SK-N-SH (cell line): ENCODE measurements around the gene SLC7A1. TPM values are rescaled to one million over a fixed set of nuclear protein-coding genes. Genes with fewer than 3 reads are reported as not detected.
A peak's percentile ranks its signal among the peaks of the same experiment; 100 is the strongest.

Source experiments
- CTCF ChIA-PET: fragments of 300-600, 350-600 bp; formaldehyde crosslinking; extraction: SDS; loops from one replicate; lab custom pipeline; 2021; lab: Yijun Ruan, JAX
- POLR2A ChIA-PET: fragments of 350-600 bp; sonication (Branson Sonifier 250); formaldehyde crosslinking; extraction: SDS; loops from one replicate; lab custom pipeline; 2020; ENCODE audit warnings: antibody characterized with exemption, inconsistent platforms; lab: Yijun Ruan, JAX
- DNase-seq: peaks from one replicate; pipeline ENCODE4 v3.0.0; 2012
- H2AFZ ChIP-seq: fragments of 200-600 bp; sonication (generic); 2 replicates; pipeline ENCODE4 v1.8.1; 2016; ENCODE audit warnings: antibody characterized with exemption, mild to moderate bottlenecking, low read depth
- H3F3A ChIP-seq: fragments of 200-600 bp; sonication (generic); replicated peaks from 2 replicates; pipeline ENCODE3; 2016; ENCODE audit warnings: antibody characterized with exemption, mild to moderate bottlenecking; ENCODE audit not compliant: insufficient read depth
- H3K27ac ChIP-seq, 2 experiments: fragments of 200-500 bp in 1 of 2; fragments of 200-600 bp in 1 of 2; sonication (Bioruptor generic) in 1 of 2; sonication (generic), shearing (Covaris generic) in 1 of 2; 2 replicates each; pipeline versions ENCODE4 v1.5.1 to v1.6.1; 2014 to 2016; ENCODE audit warnings: low read depth in 2 of 2, inconsistent platforms in 1 of 2, low read length in 1 of 2, mild to moderate bottlenecking in 1 of 2, mixed read lengths in 1 of 2
- H3K27me3 ChIP-seq: fragments of 200-600 bp; sonication (generic), shearing (Covaris generic); 2 replicates; pipeline ENCODE4 v1.6.1; 2016; ENCODE audit warnings: mixed run types; ENCODE audit not compliant: insufficient read depth
- H3K36me3 ChIP-seq, 2 experiments: fragments of 200-500 bp in 1 of 2; fragments of 200-600 bp in 1 of 2; sonication (Bioruptor generic) in 1 of 2; sonication (generic) in 1 of 2; replicated peaks in 1 of 2; 2 replicates each; pipeline versions ENCODE3 to v1.5.1; 2014 to 2016; ENCODE audit warnings: low read length in 1 of 2, mild to moderate bottlenecking in 1 of 2; ENCODE audit not compliant: insufficient read depth in 2 of 2, control insufficient read depth in 1 of 2
- H3K4me1 ChIP-seq, 2 experiments: fragments of 200-500 bp in 1 of 2; fragments of 200-600 bp in 1 of 2; sonication (Bioruptor generic) in 1 of 2; sonication (generic), shearing (Covaris generic) in 1 of 2; 2 replicates each; pipeline versions ENCODE4 v1.5.1 to v1.6.1; 2014 to 2016; ENCODE audit warnings: low read depth in 1 of 2, low read length in 1 of 2, mixed run types in 1 of 2; ENCODE audit not compliant: insufficient read depth in 2 of 2, control insufficient read depth in 1 of 2
- H3K4me2 ChIP-seq: fragments of 200-600 bp; sonication (generic), shearing (Covaris generic); 2 replicates; pipeline ENCODE4 v1.6.1; 2017; ENCODE audit warnings: mixed run types
- H3K4me3 ChIP-seq, 2 experiments: fragments of 200-500 bp in 1 of 2; fragments of 200-600 bp in 1 of 2; sonication (Bioruptor generic) in 1 of 2; sonication (generic), shearing (Covaris generic) in 1 of 2; 2 replicates each; pipeline versions ENCODE4 v1.5.1 to v1.8.1; 2014 to 2016; ENCODE audit warnings: low read depth in 2 of 2, inconsistent platforms in 1 of 2, low read length in 1 of 2, mild to moderate bottlenecking in 1 of 2, mixed read lengths in 1 of 2, moderate library complexity in 1 of 2
- H3K79me2 ChIP-seq: fragments of 200-600 bp; sonication (generic); 2 replicates; pipeline ENCODE4 v1.8.1; 2017; ENCODE audit warnings: mild to moderate bottlenecking; ENCODE audit not compliant: insufficient read depth
- H3K9ac ChIP-seq: fragments of 200-600 bp; sonication (generic); 2 replicates; pipeline ENCODE4 v1.6.1; 2017; ENCODE audit warnings: mixed run types
- H3K9me2 ChIP-seq: fragments of 200-600 bp; sonication (generic); 2 replicates; pipeline ENCODE4 v1.6.1; 2017; ENCODE audit warnings: mixed run types
- H3K9me3 ChIP-seq: fragments of 200-600 bp; sonication (generic); 2 replicates; pipeline ENCODE4 v1.6.1; 2017; ENCODE audit warnings: mixed run types, mild to moderate bottlenecking, moderate library complexity
- H4K20me1 ChIP-seq: fragments of 200-600 bp; sonication (generic); 2 replicates; pipeline ENCODE4 v1.6.1; 2017; ENCODE audit warnings: mild to moderate bottlenecking, mixed run types; ENCODE audit not compliant: insufficient read depth
- CHD2 ChIP-seq: fragments of 150-350 bp; IDR thresholded peaks from 2 replicates; pipeline ENCODE4 v1.6.1; 2018; ENCODE audit warnings: low read length; ENCODE audit not compliant: partially characterized antibody
- FOSL2 ChIP-seq: IDR thresholded peaks from 2 replicates; pipeline ENCODE4 v1.4.0; 2012; ENCODE audit warnings: low read depth, mild to moderate bottlenecking, moderate library complexity, borderline replicate concordance
- FOXJ3 ChIP-seq: sonication (generic); formaldehyde crosslinking; IDR thresholded peaks from 2 replicates; pipeline ENCODE4 v1.5.1; 2020; ENCODE audit warnings: mild to moderate bottlenecking, missing genetic modification reagents
- GABPA ChIP-seq: IDR thresholded peaks from 2 replicates; pipeline ENCODE4 v1.4.0; 2012; ENCODE audit warnings: low read depth, mild to moderate bottlenecking
- JUND ChIP-seq: IDR thresholded peaks from 2 replicates; pipeline ENCODE4 v1.4.0; 2012
- NRF1 ChIP-seq: IDR thresholded peaks from 2 replicates; pipeline ENCODE4 v1.6.1; 2012; ENCODE audit warnings: low read depth, mild to moderate bottlenecking, low read length
- RAD21 ChIP-seq: IDR thresholded peaks from 2 replicates; pipeline ENCODE4 v1.6.1; 2012; ENCODE audit warnings: mild to moderate bottlenecking, low read length
- RXRA ChIP-seq: IDR thresholded peaks from 2 replicates; pipeline ENCODE4 v1.4.0; 2012; ENCODE audit warnings: low read depth, mild to moderate bottlenecking, borderline replicate concordance
- SIN3A ChIP-seq: IDR thresholded peaks from 2 replicates; pipeline ENCODE4 v1.6.1; 2012; ENCODE audit warnings: low read depth, mild to moderate bottlenecking, low read length, moderate library complexity, borderline replicate concordance
- TAF1 ChIP-seq: IDR thresholded peaks from 2 replicates; pipeline ENCODE4 v1.6.1; 2012; ENCODE audit warnings: low read depth, mild to moderate bottlenecking, low read length, moderate library complexity, borderline replicate concordance
- TCF12 ChIP-seq: IDR thresholded peaks from 2 replicates; pipeline ENCODE4 v1.4.0; 2012
- ZBTB33 ChIP-seq: IDR thresholded peaks from 2 replicates; pipeline ENCODE4 v1.4.0; 2012; ENCODE audit warnings: low read depth, borderline replicate concordance
- WGBS: methylation state at CpG from one replicate; pipeline ENCODE4 v1.1.6; 2017; ENCODE audit warnings: low lambda C conversion rate; 5-methylcytosine and 5-hydroxymethylcytosine counted together
- polyA plus RNA-seq, 3 experiments: library from polyadenylated mRNA; depleted of rRNA; stranded (reverse); fragments of >200 nt; gene quantifications; 2 replicates each; pipeline ENCODE4 v1.2.3, GENCODE V29; 2012
- TF ChIP-seq, protein P1 (sequence below): IDR thresholded peaks from 2 replicates; pipeline ENCODE4 v1.4.0; 2012; ENCODE audit warnings: low read depth, borderline replicate concordance

SLC7A1 gene
- polyA plus RNA-seq, 1 of the 3 experiments (the other 2 are of a cell fraction): 14.0 TPM

- Histone ChIP-seq H4K20me1 (no peaks in the 10 kb centered on the region), H3K4me2 (no peak overlapping the region), H3K9me2 (no peaks in the 10 kb centered on the region), H3K9ac (peak overlapping the region; percentile 17; the same call in 1 of the 2 replicates)
- CTCF ChIA-PET: no interaction called here
- DNase-seq: no peak
- TF ChIP-seq NRF1 (no peak), RAD21 (no peak), TCF12 (no peak)
- TF ChIP-seq, all 33 proteins: peak for 0
- no peaks in the 10 kb centered on the region for H3K36me3 ChIP-seq
- H3K4me1 ChIP-seq: peaks cover 0 to 11% of the 10 kb centered on the region in 2 experiments; a peak in 1 of 4 replicates
- H3F3A ChIP-seq: peaks cover 33% of the 10 kb centered on the region
- no peaks in the 10 kb centered on the region for H3K9me3 ChIP-seq
- peak overlapping the region; percentile 58; the same call in 1 of the 2 replicates for H2AFZ ChIP-seq
- H3K27ac ChIP-seq: peak overlapping the region in 1 of 2 experiments; percentile 80; a peak in 2 of 4 replicates
- H3K4me3 ChIP-seq: no peak overlapping the region
- POLR2A ChIA-PET: no interaction called here
- no peaks in the 10 kb centered on the region for H3K79me2 ChIP-seq
- WGBS: 84% methylated on average over 7 of the region's 7 CpGs
- H3K27me3 ChIP-seq: no peaks in the 10 kb centered on the region
These were observed 26.4 kb upstream of the SLC7A1 start for GRCh38 chr13:29621841-29622240.

DNA sequence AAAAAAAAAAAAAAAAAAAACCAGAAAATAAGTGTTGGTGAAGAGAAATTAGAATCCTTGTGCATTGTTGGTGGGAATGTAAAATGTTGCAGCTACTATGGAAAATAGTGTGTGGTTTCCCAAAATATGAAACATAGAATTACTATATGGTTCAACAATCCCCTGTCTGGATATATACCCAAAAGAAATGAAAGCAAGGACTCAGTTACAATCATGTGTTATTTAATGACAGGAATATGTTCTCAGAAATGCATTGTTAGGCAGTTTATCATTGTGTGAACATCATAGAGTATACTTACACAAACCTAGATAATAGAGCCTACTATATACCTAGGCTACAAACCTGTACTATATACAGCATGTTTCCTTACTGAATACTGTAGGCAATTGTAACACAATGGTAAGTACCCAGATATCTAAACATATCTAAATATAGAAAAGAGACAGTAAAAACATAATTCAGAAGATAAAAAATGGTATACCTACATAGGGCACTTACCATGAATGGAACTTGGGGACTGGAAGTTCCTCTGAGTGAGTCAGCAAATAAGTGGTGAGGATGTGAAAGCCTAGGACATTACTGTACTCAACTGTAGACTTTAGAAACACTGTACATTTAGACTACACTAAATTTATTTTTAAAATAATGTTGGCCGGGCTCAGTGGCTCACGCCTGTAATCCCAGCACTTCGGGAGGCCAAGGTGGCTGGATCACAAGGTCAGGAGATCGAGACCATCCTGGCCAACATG is 25.7 kb upstream of the SLC7A1 start:
- Histone ChIP-seq H3K27me3 (no peaks in the 10 kb centered on the region), H3K27ac (peak overlapping the region; percentile 3 to 80; a peak in 2 of 4 replicates), H3K9ac (peak overlapping the region; percentile 17; the same call in 1 of the 2 replicates), H2AFZ (peak overlapping the region; percentile 58), H3K9me2 (no peaks in the 10 kb centered on the region), H3K4me3 (no peak overlapping the region), H3K36me3 (no peaks in the 10 kb centered on the region), H3F3A (peaks cover 33% of the 10 kb centered on the region), H3K79me2 (no peaks in the 10 kb centered on the region), H4K20me1 (no peaks in the 10 kb centered on the region), H3K4me2 (no peak overlapping the region), H3K4me1 (peaks cover 0 to 11% of the 10 kb centered on the region in 2 experiments; a peak in 1 of 4 replicates), H3K9me3 (no peaks in the 10 kb centered on the region)
- TF ChIP-seq JUND (0 out of 2 replicates have a peak, but pooled peaks have one; percentile 9), GABPA (no peak), FOXJ3 (CRISPR knock-in tag) (no peak), RXRA (no peak), ZBTB33 (no peak), FOSL2 (peak; percentile 39; the same call in 1 of the 2 replicates), CHD2 (no peak), TCF12 (no peak), SIN3A (no peak), TAF1 (no peak)
- TF ChIP-seq, protein P1, sequence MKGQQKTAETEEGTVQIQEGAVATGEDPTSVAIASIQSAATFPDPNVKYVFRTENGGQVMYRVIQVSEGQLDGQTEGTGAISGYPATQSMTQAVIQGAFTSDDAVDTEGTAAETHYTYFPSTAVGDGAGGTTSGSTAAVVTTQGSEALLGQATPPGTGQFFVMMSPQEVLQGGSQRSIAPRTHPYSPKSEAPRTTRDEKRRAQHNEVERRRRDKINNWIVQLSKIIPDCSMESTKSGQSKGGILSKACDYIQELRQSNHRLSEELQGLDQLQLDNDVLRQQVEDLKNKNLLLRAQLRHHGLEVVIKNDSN: no peak
- DNase-seq: no peak
- 70% methylated on average over 4 of the region's 4 CpGs for WGBS
- POLR2A ChIA-PET: no interaction called here
- CTCF ChIA-PET: no interaction called here
